ENCODE data around the gene RPS6KB2. TPM values are rescaled to one million over a fixed set of nuclear protein-coding genes. Genes with fewer than 3 reads are reported as not detected.
A peak's percentile ranks its signal among the peaks of the same experiment; 100 is the strongest.

Gene RPS6KB2
- polyA plus RNA-seq, 4 donors = 37.4 to 46.7 (median 41.7) TPM

GRCh38 chr11:67409261-67409666, 19.0 kb upstream of the RPS6KB2 start:
- DNase-seq (ENCODE audit: low read depth in 4 of 4, low spot score in 3 of 4) = no peak

GRCh38 chr11:67409781-67410368, 18.4 kb upstream of the RPS6KB2 start:
- DNase-seq (ENCODE audit: low read depth in 4 of 4, low spot score in 3 of 4) = no peak

GRCh38 chr11:67410369-67410831, 17.9 kb upstream of the RPS6KB2 start:
- DNase-seq (ENCODE audit: low read depth in 4 of 4, low spot score in 3 of 4) = no peak

GRCh38 chr11:67410984-67411784, 17.1 kb upstream of the RPS6KB2 start:
- DNase-seq (ENCODE audit: low read depth in 4 of 4, low spot score in 3 of 4) = no peak

GRCh38 chr11:67411785-67412152, 16.5 kb upstream of the RPS6KB2 start:
- DNase-seq (ENCODE audit: low read depth in 4 of 4, low spot score in 3 of 4) = no peak

GRCh38 chr11:67412495-67413179, 15.7 kb upstream of the RPS6KB2 start:
- no peak for DNase-seq (ENCODE audit: low read depth in 4 of 4, low spot score in 3 of 4)

- DNase-seq (ENCODE audit: low read depth in 4 of 4, low spot score in 3 of 4) = no peak
Measured at GRCh38 chr11:67413266-67413849, 14.9 kb upstream of the RPS6KB2 start.

- DNase-seq (ENCODE audit: low read depth in 4 of 4, low spot score in 3 of 4) = no peak
Measured at GRCh38 chr11:67415501-67416304, 12.6 kb upstream of the RPS6KB2 start, which contains the start of gene CARNS1. CARNS1 (plus strand) TSS chr11:67415678; CDS start chr11:67416200, 522 bp downstream.

GRCh38 chr11:67416416-67417335, 11.6 kb upstream of the RPS6KB2 start:
- DNase-seq (ENCODE audit: low read depth in 4 of 4, low spot score in 3 of 4) = no peak

GRCh38 chr11:67417425-67417824, 10.9 kb upstream of the RPS6KB2 start:
- DNase-seq (ENCODE audit: low read depth in 4 of 4, low spot score in 3 of 4) = no peak

- no peak for DNase-seq (ENCODE audit: low read depth in 4 of 4, low spot score in 3 of 4)
Measured at GRCh38 chr11:67418476-67419281, 9.6 kb upstream of the RPS6KB2 start.

GRCh38 chr11:67419325-67420049, 8.8 kb upstream of the RPS6KB2 start:
- no peak for DNase-seq (ENCODE audit: low read depth in 4 of 4, low spot score in 3 of 4)

GRCh38 chr11:67420147-67420645, 8.1 kb upstream of the RPS6KB2 start:
- no peak for DNase-seq (ENCODE audit: low read depth in 4 of 4, low spot score in 3 of 4)

GRCh38 chr11:67420646-67421429, 7.5 kb upstream of the RPS6KB2 start:
- DNase-seq (ENCODE audit: low read depth in 4 of 4, low spot score in 3 of 4) = peak; percentile 80 to 92 (median 86)

GRCh38 chr11:67421430-67422031, 6.8 kb upstream of the RPS6KB2 start:
- no peak for DNase-seq (ENCODE audit: low read depth in 4 of 4, low spot score in 3 of 4)

- DNase-seq (ENCODE audit: low read depth in 4 of 4, low spot score in 3 of 4) = no peak
Measured at GRCh38 chr11:67422891-67423290, 5.4 kb upstream of the RPS6KB2 start.

All from left renal pelvis (tissue), 4 donors.